Activated T-cell treated with anti-CD3 and anti-CD28 coated beads for 24 hours (primary cell): ENCODE results near the gene ATOSA.

Experiments
- DNase-seq: peaks from one replicate; pipeline ENCODE4 v3.0.0-alpha.2; 2020; ENCODE audit warnings: low read depth

Gene ATOSA

DNA sequence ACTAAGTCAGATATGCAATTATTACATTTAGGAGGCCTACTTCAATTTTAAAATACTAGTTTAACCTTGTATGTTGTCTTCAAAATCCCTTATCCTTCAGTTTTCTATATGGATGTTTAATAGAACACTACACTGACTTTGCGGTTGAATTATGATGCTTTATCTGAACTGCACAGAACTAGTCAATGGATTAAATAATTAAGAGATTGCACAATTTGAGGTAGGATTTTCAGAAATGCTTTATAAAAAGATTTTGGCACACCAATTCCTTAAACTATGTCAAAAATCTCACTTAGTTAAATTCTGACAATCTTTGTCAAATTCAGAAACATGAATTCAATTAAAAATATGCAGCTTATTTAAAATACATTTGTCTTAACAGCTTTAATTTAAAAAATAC lies 28.1 kb downstream of the ATOSA start:
- DNase-seq, result no peak

GRCh38 chr15:52649686-52650085 lies 29.5 kb downstream of the ATOSA start:
- DNase-seq, result no peak

DNA sequence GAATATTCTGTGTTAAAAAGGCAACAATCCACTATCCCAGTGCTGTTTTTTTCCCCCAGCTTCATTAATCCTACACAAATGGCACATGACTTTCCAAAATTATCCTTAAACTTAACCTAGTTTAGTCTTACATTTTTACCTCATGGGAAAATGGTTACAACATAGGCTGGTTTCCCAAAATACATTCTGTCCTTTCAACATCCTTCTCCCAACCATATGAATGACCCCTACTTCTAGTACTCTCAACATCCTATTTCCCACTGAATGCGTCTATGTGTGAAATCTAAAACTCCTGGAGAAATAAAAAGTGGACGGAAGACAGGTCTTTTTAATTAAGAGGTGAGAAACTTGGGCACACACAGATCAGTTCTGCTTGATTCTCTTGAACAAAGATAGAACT lies 33.3 kb downstream of the ATOSA start:
- DNase-seq, result no peak

GRCh38 chr15:52642386-52643361 lies 36.5 kb downstream of the ATOSA start:
- DNase-seq, result no peak

DNA sequence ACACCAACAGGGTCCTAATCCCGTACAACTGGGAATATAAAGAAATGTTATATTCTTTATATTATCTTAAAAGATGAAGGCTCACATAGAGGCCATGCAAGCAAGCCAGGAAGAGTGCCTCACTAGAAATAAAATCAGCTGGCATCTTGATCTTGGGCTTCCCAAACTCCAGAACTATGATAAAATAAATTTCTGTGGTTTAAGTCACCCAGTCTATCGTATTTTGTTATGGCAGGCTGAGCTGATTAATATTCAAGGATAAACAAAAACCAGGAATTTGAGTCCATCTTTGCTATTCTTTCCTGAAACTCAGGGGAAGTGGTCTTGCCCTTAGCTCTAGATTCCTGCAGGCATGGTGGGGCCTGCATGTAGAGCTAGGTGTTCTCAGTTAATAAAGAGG lies 42.7 kb downstream of the ATOSA start:
- DNase-seq, result no peak

GRCh38 chr15:52635908-52636307 lies 43.3 kb downstream of the ATOSA start:
- DNase-seq, result no peak
